Measurements from ENCODE around the gene LIPF. TPM values are rescaled to one million over a fixed set of nuclear protein-coding genes. Genes with fewer than 3 reads are reported as not detected.

LIPF gene
- total RNA-seq (2021; ENCODE audit: unreplicated experiment) = not detected
- polyA plus RNA-seq (2012) = not detected in 2 replicates
- percentile 9 among the genes with signal in this experiment for Bru-seq, nascent RNA
- BruChase-seq, experiment 1, labeled RNA remaining after a 6-hour chase = percentile 11 among the genes with signal in this experiment
- not detected for BruChase-seq, experiment 2, labeled RNA remaining after a 2-hour chase
- long read RNA-seq = 0 reads

- ChIA-PET POLR2A (no interaction called here), RAD21 (ENCODE audit: low non-redundant PET in 1 of 2, low total read pairs in 2 of 2, uncharacterized antibody in 2 of 2, unreplicated experiment in 2 of 2) (no interaction called here), CTCF (no interaction called here)
- Histone ChIP-seq H3K79me2 (ENCODE audit: insufficient read depth, low read length) (no peaks in the 10 kb centered on the region), H3K27ac (ENCODE audit: low read depth, low read length) (no peak within 1 kb of the TSS), H3K9me2 (ENCODE audit: insufficient read depth) (no peaks in the 10 kb centered on the region), H4K20me1 (ENCODE audit: insufficient read depth) (no peaks in the 10 kb centered on the region), H3K4me1 (ENCODE audit: control insufficient read depth in 1 of 2, insufficient read depth in 2 of 2, low read length in 2 of 2) (peaks cover 0 to 3% of the 10 kb centered on the region in 2 experiments; a peak in 1 of 4 replicates), H3K4me3 (replicated peaks in 1 of 2; ENCODE audit: low read depth in 1 of 2, low read length in 2 of 2) (no peak within 1 kb of the TSS), H2AFZ (ENCODE audit: low read depth, low read length, poor library complexity, severe bottlenecking) (no peak within 1 kb of the TSS), H3K9me3 (ENCODE audit: control insufficient read depth in 1 of 2, insufficient read depth in 1 of 2, low read depth in 1 of 2, low read length in 2 of 2) (no peaks in the 10 kb centered on the region), H3K9ac (ENCODE audit: low read length) (no peak within 1 kb of the TSS), H3K36me3 (ENCODE audit: control insufficient read depth in 1 of 2, insufficient read depth in 2 of 2, low read length in 2 of 2) (no peaks in the 10 kb centered on the region), H3K4me2 (ENCODE audit: low read length) (no peak within 1 kb of the TSS), H3K27me3 (ENCODE audit: insufficient read depth, low read length) (no peaks in the 10 kb centered on the region)
- no TSS peak for BruUV-seq (replicated peaks)
- no peak for DNase-seq (ENCODE audit: low read depth, low spot score)
- TF ChIP-seq SRF (IDR thresholded peaks at IDR 0.05; ENCODE audit: low read depth) (no peak), EZH2 (IDR thresholded peaks at IDR 0.05) (no peak), ZFX (IDR thresholded peaks at IDR 0.05) (no peak), CBX3 (IDR thresholded peaks at IDR 0.05; ENCODE audit: low read depth) (no peak), REST (IDR thresholded peaks at IDR 0.05; ENCODE audit: low read depth) (no peak), MAX (IDR thresholded peaks at IDR 0.05) (no peak), FOSL1 (IDR thresholded peaks at IDR 0.05; ENCODE audit: low read depth) (no peak), EGR1 (IDR thresholded peaks at IDR 0.05; ENCODE audit: low read depth) (no peak), RAD21 (IDR thresholded peaks at IDR 0.05; ENCODE audit: low read depth) (no peak), SP1 (IDR thresholded peaks at IDR 0.05; ENCODE audit: low read depth) (no peak), JUND (IDR thresholded peaks at IDR 0.05) (no peak), POLR2A (IDR thresholded peaks at IDR 0.05; ENCODE audit: borderline replicate concordance, extremely low read depth, insufficient read depth, insufficient read length) (no peak), TCF7L2 (IDR thresholded peaks at IDR 0.05; ENCODE audit: borderline replicate concordance, extremely low read depth, insufficient read depth, insufficient read length) (no peak), ZBTB33 (IDR thresholded peaks at IDR 0.05; ENCODE audit: extremely low read depth, insufficient replicate concordance, low read length) (no peak), ELF1 (IDR thresholded peaks at IDR 0.05; ENCODE audit: borderline replicate concordance, low read depth) (no peak)
- intact Hi-C loops (cut with micrococcal nuclease) = no loop called here
- ATAC-seq = no peak
These were observed at the start of gene LIPF for GRCh38 chr10:88664142-88664541. TSS of gene LIPF (plus strand) at chr10:88664442. CDS start at chr10:88667298, 2,856 bp downstream.

Measured in HCT116 (cell line).